Endothelial cell of umbilical vein (primary cell): ENCODE measurements around the gene COX7B2. TPM values are rescaled to one million over a fixed set of nuclear protein-coding genes. Genes with fewer than 3 reads are reported as not detected.

Experiments used
- BruUV-seq: library from RNA; stranded (reverse); fragments of 400-500 nt; replicated peaks from 2 replicates; lab custom pipeline; 2021; lab: Mats Ljungman, UMichigan
- CTCF ChIA-PET: fragments of 300-600, 350-600 bp; sonication (Branson Sonifier 250); formaldehyde crosslinking; loops from one replicate; lab custom pipeline; 2021; ENCODE audit warnings: antibody characterized with exemption, inconsistent platforms; lab: Charles Lee
- POLR2A ChIA-PET: fragments of 300-600, 350-600 bp; sonication (Branson Sonifier 250); formaldehyde crosslinking; loops from one replicate; lab custom pipeline; 2021; ENCODE audit warnings: antibody characterized with exemption, inconsistent platforms; lab: Charles Lee
- DNase-seq: peaks from one replicate; pipeline ENCODE4 v3.0.0-alpha.2; 2011; ENCODE audit warnings: low read depth, low spot score
- FAIRE-seq: peaks from 2 replicates; lab custom pipeline; 2011; peaks lifted over from hg19 to GRCh38; lab: Jason Lieb, UNC
- H2AFZ ChIP-seq: 2 replicates; pipeline ENCODE4 v1.6.0; 2012; ENCODE audit warnings: low read depth, low read length, control low read depth, inconsistent platforms
- H3K27ac ChIP-seq: 2 replicates; pipeline ENCODE4 v1.5.1; 2011; ENCODE audit warnings: low read depth, mild to moderate bottlenecking, control low read depth, low read length, moderate library complexity; ENCODE audit not compliant: insufficient read depth
- H3K27me3 ChIP-seq, 2 experiments: 2 replicates each; pipeline versions ENCODE4 v1.6.0 to v1.6.1; 2011; ENCODE audit warnings: low read length in 2 of 2, mixed read lengths in 1 of 2; ENCODE audit not compliant: control insufficient read depth in 2 of 2, insufficient read depth in 2 of 2
- H3K36me3 ChIP-seq, 2 experiments: 2 replicates in 1 of 2; 3 replicates in 1 of 2; pipeline ENCODE4 v1.5.1; 2011; ENCODE audit warnings: low read length in 2 of 2, mild to moderate bottlenecking in 1 of 2, moderate library complexity in 1 of 2; ENCODE audit not compliant: control insufficient read depth in 2 of 2, insufficient read depth in 2 of 2; ENCODE audit errors: extremely low read depth in 1 of 2
- H3K4me1 ChIP-seq: 3 replicates; pipeline ENCODE4 v1.5.1; 2011; ENCODE audit warnings: mild to moderate bottlenecking, low read length; ENCODE audit not compliant: control insufficient read depth, insufficient read depth; ENCODE audit errors: extremely low read depth
- H3K4me2 ChIP-seq: 2 replicates; pipeline ENCODE4 v1.6.1; 2011; ENCODE audit warnings: low read length, control low read depth, mixed read lengths; ENCODE audit not compliant: insufficient read depth
- H3K4me3 ChIP-seq, 3 experiments: fragments of 200-600 bp in 1 of 3; sonication (generic), shearing (Covaris generic) in 1 of 3; replicated peaks in 1 of 3; 2 replicates each; pipeline ENCODE4 v1.5.1; 2011 to 2016; ENCODE audit warnings: control low read depth in 3 of 3, low read length in 3 of 3, mild to moderate bottlenecking in 2 of 3, inconsistent platforms in 1 of 3, low read depth in 1 of 3, moderate library complexity in 1 of 3; ENCODE audit not compliant: insufficient read depth in 1 of 3
- H3K79me2 ChIP-seq: 2 replicates; pipeline ENCODE4 v1.6.0; 2012; ENCODE audit warnings: low read length, inconsistent platforms; ENCODE audit not compliant: control insufficient read depth, insufficient read depth
- H3K9ac ChIP-seq: replicated peaks from 2 replicates; pipeline ENCODE3; 2011; ENCODE audit warnings: low read length, control low read depth; ENCODE audit not compliant: insufficient read depth; ENCODE audit errors: extremely low read depth
- H3K9me1 ChIP-seq: replicated peaks from 3 replicates; pipeline ENCODE4 v1.6.0; 2011; ENCODE audit warnings: mild to moderate bottlenecking, low read length; ENCODE audit not compliant: control insufficient read depth, insufficient read depth; ENCODE audit errors: extremely low read depth
- H3K9me3 ChIP-seq: replicated peaks from 2 replicates; pipeline ENCODE4 v1.5.1; 2012; ENCODE audit warnings: low read length, inconsistent platforms; ENCODE audit not compliant: control insufficient read depth, insufficient read depth
- H4K20me1 ChIP-seq: replicated peaks from 2 replicates; pipeline ENCODE3; 2011; ENCODE audit warnings: mild to moderate bottlenecking, low read length; ENCODE audit not compliant: control insufficient read depth, insufficient read depth; ENCODE audit errors: extremely low read depth
- CTCF ChIP-seq, 2 donors: IDR thresholded peaks; 1 replicate in 1 of 2; 2 replicates in 1 of 2; pipeline ENCODE4 v1.5.1; 2011; ENCODE audit warnings: low read length in 2 of 2, mild to moderate bottlenecking in 2 of 2, moderate library complexity in 2 of 2, control low read depth in 1 of 2, inconsistent platforms in 1 of 2, low read depth in 1 of 2; ENCODE audit not compliant: insufficient read depth in 1 of 2; ENCODE audit errors: extremely low read depth in 1 of 2
- EZH2 ChIP-seq: IDR thresholded peaks from 2 replicates; pipeline ENCODE4 v1.6.1; 2012; ENCODE audit warnings: borderline replicate concordance, low read depth, mild to moderate bottlenecking, moderate library complexity, low read length, inconsistent platforms; ENCODE audit not compliant: severe bottlenecking
- GATA2 ChIP-seq: IDR thresholded peaks from 2 replicates; pipeline ENCODE4 v1.7.0; 2011; ENCODE audit warnings: low read depth, mild to moderate bottlenecking, moderate library complexity, mixed read lengths, low read length; ENCODE audit not compliant: insufficient read length, insufficient read depth
- JUN ChIP-seq: IDR thresholded peaks from 2 replicates; pipeline ENCODE4 v1.6.1; 2011; ENCODE audit warnings: borderline replicate concordance, low read depth; ENCODE audit not compliant: insufficient read length, insufficient read depth
- MAX ChIP-seq: IDR thresholded peaks from 2 replicates; pipeline ENCODE4 v1.6.1; 2011; ENCODE audit not compliant: insufficient read depth, insufficient read length
- MYC ChIP-seq: IDR thresholded peaks from one replicate; pipeline ENCODE4 v1.6.1; 2011; ENCODE audit warnings: mild to moderate bottlenecking, low read depth, low read length
- POLR2A ChIP-seq: IDR thresholded peaks from 2 replicates; pipeline ENCODE4 v1.6.1; 2012; ENCODE audit warnings: low read depth, mild to moderate bottlenecking, control low read depth, low read length
- dilution Hi-C: fragments of 300-500 bp; cut with MboI; formaldehyde crosslinking; loops from one replicate; pipeline ENCODE4 v1.15.0; 2019; ENCODE audit warnings: low sequenced_read_pairs; ENCODE audit not compliant: extremely low pct_ligation_motif_present
- intact Hi-C: fragments of 100-400 bp; cut with micrococcal nuclease; formaldehyde crosslinking; loops from one replicate; pipeline ENCODE4 v1.10.0; 2022
- polyA plus RNA-seq, 4 experiments: library from polyadenylated mRNA; depleted of rRNA in 3 of 4; stranded (reverse) in 3 of 4; unstranded in 1 of 4; fragments of >200 nt; gene quantifications; 2 replicates each; pipeline versions ENCODE4 v1.2.1 to v1.2.3, GENCODE V29; 2011 to 2012; ENCODE audit warnings: missing spikeins in 1 of 4
- total RNA-seq: library from RNA; stranded (reverse); gene quantifications from 2 replicates; pipeline ENCODE4 v1.2.3, GENCODE V29; 2021

The COX7B2 gene
- total and polyA plus RNA-seq, 2 donors (not counting 3 experiments of a cell fraction or from before 2014, with no cell fraction given) = not detected

- no peaks in the 10 kb centered on the region for H3K79me2 ChIP-seq
- no peaks in the 10 kb centered on the region for H3K36me3 ChIP-seq
- CTCF ChIA-PET = no interaction called here
- no peak for FAIRE-seq
- no peaks in the 10 kb centered on the region for H3K9me1 ChIP-seq
- DNase-seq = no peak
- intact Hi-C loops = no loop called here
- H3K27ac ChIP-seq = no peak overlapping the region
- dilution Hi-C loops = no loop called here
- H3K4me1 ChIP-seq = no peaks in the 10 kb centered on the region
- no peak overlapping the region for H3K4me2 ChIP-seq
- POLR2A ChIA-PET = no interaction called here
- H3K27me3 ChIP-seq = no peaks in the 10 kb centered on the region
- no peak overlapping the region for H2AFZ ChIP-seq
- no TSS peak for BruUV-seq
- no peaks in the 10 kb centered on the region for H3K9me3 ChIP-seq
- H4K20me1 ChIP-seq = no peaks in the 10 kb centered on the region
- no peak overlapping the region for H3K9ac ChIP-seq
- no peak overlapping the region for H3K4me3 ChIP-seq
- TF ChIP-seq MYC (no peak), MAX (no peak)
Measured at GRCh38 chr4:46908148-46908547, 897 bp downstream of the COX7B2 start.

- H3K79me2 ChIP-seq = no peaks in the 10 kb centered on the region
- H4K20me1 ChIP-seq = no peaks in the 10 kb centered on the region
- ChIA-PET POLR2A (no interaction called here), CTCF (no interaction called here)
- FAIRE-seq = no peak
- H3K4me3 ChIP-seq = no peak overlapping the region
- no peaks in the 10 kb centered on the region for H3K9me3 ChIP-seq
- H3K36me3 ChIP-seq = no peaks in the 10 kb centered on the region
- H3K27ac ChIP-seq = no peak overlapping the region
- H3K27me3 ChIP-seq = no peaks in the 10 kb centered on the region
- dilution Hi-C loops (no loop called here), intact Hi-C loops (no loop called here)
- H3K4me1 ChIP-seq = no peaks in the 10 kb centered on the region
- BruUV-seq = no TSS peak
- no peak for DNase-seq
- no peaks in the 10 kb centered on the region for H3K9me1 ChIP-seq
- H2AFZ ChIP-seq = no peak overlapping the region
- TF ChIP-seq EZH2 (no peak), JUN (no peak), GATA2 (no peak), CTCF (IDR thresholded peaks at IDR 0.05; ENCODE audit: extremely low read depth in 1 of 2, insufficient read depth in 1 of 2, low read depth in 1 of 2, low read length in 2 of 2) (no peak), POLR2A (no peak)
- no peak overlapping the region for H3K4me2 ChIP-seq
- no peak overlapping the region for H3K9ac ChIP-seq
Measured at GRCh38 chr4:46900082-46900481, 9.0 kb downstream of the COX7B2 start.
